Inflammatory macrophage (primary cell): ENCODE results near the gene JUN.
A peak's percentile ranks its signal among the peaks of the same experiment; 100 is the strongest.

Experiments used
- DNase-seq, 2 donors: peaks; one replicate each; pipeline ENCODE4 v3.0.0-alpha.2; 2020 to 2022

JUN gene

GRCh38 chr1:58755468-58755872 lies 28.4 kb downstream of the JUN start:
- DNase-seq: peak; percentile 51 to 60

GRCh38 chr1:58754683-58755467 lies 29.0 kb downstream of the JUN start:
- no peak for DNase-seq

GRCh38 chr1:58754073-58754613 lies 29.7 kb downstream of the JUN start:
- DNase-seq: no peak

GRCh38 chr1:58753431-58753866 lies 30.4 kb downstream of the JUN start:
- DNase-seq: no peak

GRCh38 chr1:58749646-58750045 lies 34.2 kb downstream of the JUN start:
- no peak for DNase-seq

- no peak for DNase-seq
Measured at GRCh38 chr1:58748666-58749065, 35.2 kb downstream of the JUN start.

GRCh38 chr1:58746757-58747156 lies 37.1 kb downstream of the JUN start:
- DNase-seq: no peak

- no peak for DNase-seq
Measured at GRCh38 chr1:58746182-58746581, 37.7 kb downstream of the JUN start.

- no peak for DNase-seq
Measured at GRCh38 chr1:58745666-58746065, 38.2 kb downstream of the JUN start.

- DNase-seq: no peak
Measured at GRCh38 chr1:58745117-58745516, 38.7 kb downstream of the JUN start.

- no peak for DNase-seq
Measured at GRCh38 chr1:58741678-58742553, 41.9 kb downstream of the JUN start.

- peak; percentile 64 to 82 for DNase-seq
Measured at GRCh38 chr1:58739856-58740466, 43.9 kb downstream of the JUN start.

- peak; percentile 81 to 82 for DNase-seq
Measured at GRCh38 chr1:58738876-58739275, 45.0 kb downstream of the JUN start.

- no peak for DNase-seq
Measured at GRCh38 chr1:58735586-58735985, 48.3 kb downstream of the JUN start.

- DNase-seq: no peak
Measured at GRCh38 chr1:58734630-58735029, 49.2 kb downstream of the JUN start.

GRCh38 chr1:58732087-58732775 lies 51.6 kb downstream of the JUN start:
- DNase-seq: no peak
